Measurements from ENCODE around the gene VILL. TPM values are rescaled to one million over a fixed set of nuclear protein-coding genes. Genes with fewer than 3 reads are reported as not detected.

The VILL gene
- total RNA-seq, 2 experiments from 2014 or later, result 13.2 to 13.6 TPM

- POLR2A ChIA-PET, result interaction anchor here (0.7 kb wide), 1 partner anchor 45 kb away, joined by 3 read pairs; the partner anchor contains the start of gene DLEC1
- CTCF ChIA-PET, result interaction anchor here (0.5 to 0.9 kb wide), 3 partner anchors 10 to 1093 kb away, joined by 4 to 7 read pairs (median 4); no protein-coding TSS in a partner anchor
Measured at GRCh38 chr3:37993820-37994638, 3.4 kb downstream of the VILL start.

- ChIA-PET POLR2A (interaction anchor here (0.7 kb wide), 1 partner anchor 45 kb away, joined by 3 read pairs; the partner anchor contains the start of gene DLEC1), CTCF (interaction anchor here (0.5 to 0.9 kb wide), 3 partner anchors 9 to 1094 kb away, joined by 4 to 7 read pairs (median 4); no protein-coding TSS in a partner anchor)
Measured at GRCh38 chr3:37994639-37994972, 4.0 kb downstream of the VILL start.

- CTCF ChIA-PET, result interaction anchor here (0.7 to 1.9 kb wide), 9 partner anchors 10 to 142 kb away, joined by 3 to 7 read pairs (median 3); partner anchors contain the start of genes ACAA1, DLEC1 and PLCD1
- POLR2A ChIA-PET, result no interaction called here
Measured at GRCh38 chr3:37995652-37996641, 5.4 kb downstream of the VILL start.

GRCh38 chr3:37996785-37997301 is 6.3 kb downstream of the VILL start:
- ChIA-PET POLR2A (no interaction called here), CTCF (interaction anchor here (0.5 to 1.9 kb wide), 12 partner anchors 8 to 151 kb away, joined by 3 to 11 read pairs (median 3); partner anchors contain the start of genes ACAA1, DLEC1 and PLCD1)

GRCh38 chr3:37997342-37997741 is 6.8 kb downstream of the VILL start:
- ChIA-PET CTCF (interaction anchor here (0.5 to 1.9 kb wide), 11 partner anchors 8 to 151 kb away, joined by 3 to 11 read pairs (median 3); partner anchors contain the start of genes ACAA1 and DLEC1), POLR2A (no interaction called here)

- POLR2A ChIA-PET, result no interaction called here
- CTCF ChIA-PET, result interaction anchor here (0.8 to 1.9 kb wide), 3 partner anchors 7 to 35 kb away, joined by 3 to 7 read pairs (median 5); no protein-coding TSS in a partner anchor
Measured at GRCh38 chr3:37997791-37998370, 7.3 kb downstream of the VILL start.

GRCh38 chr3:37999836-38000235 is 9.2 kb downstream of the VILL start:
- POLR2A ChIA-PET, result no interaction called here

GRCh38 chr3:38000242-38000916 is 9.8 kb downstream of the VILL start:
- CTCF ChIA-PET, result interaction anchor here (0.6 to 1.0 kb wide), 2 partner anchors 23 to 26 kb away, joined by 3 read pairs; no protein-coding TSS in a partner anchor
- POLR2A ChIA-PET, result no interaction called here

More at GRCh38 chr3:37999836-38000235, 9.2 kb downstream of the VILL start:
- CTCF ChIA-PET, result no interaction called here

- CTCF ChIA-PET, result interaction anchor here (0.6 to 1.9 kb wide), 3 partner anchors 15 to 27 kb away, joined by 3 to 6 read pairs (median 3); no protein-coding TSS in a partner anchor
- POLR2A ChIA-PET, result no interaction called here
Measured at GRCh38 chr3:38000965-38001455, 10.4 kb downstream of the VILL start.

- POLR2A ChIA-PET, result no interaction called here
- CTCF ChIA-PET, result interaction anchor here (0.6 to 1.9 kb wide), 3 partner anchors 15 to 27 kb away, joined by 3 to 6 read pairs (median 3); no protein-coding TSS in a partner anchor
Measured at GRCh38 chr3:38001456-38002081, 11.0 kb downstream of the VILL start.

GRCh38 chr3:38002291-38002876 is 11.8 kb downstream of the VILL start:
- POLR2A ChIA-PET, result no interaction called here
- CTCF ChIA-PET, result interaction anchor here (0.9 to 1.9 kb wide), 2 partner anchors 16 to 134 kb away, joined by 3 to 6 read pairs; no protein-coding TSS in a partner anchor

GRCh38 chr3:38002940-38003339 is 12.4 kb downstream of the VILL start:
- POLR2A ChIA-PET, result no interaction called here
- CTCF ChIA-PET, result interaction anchor here (0.9 to 1.4 kb wide), 3 partner anchors 10 to 134 kb away, joined by 3 to 5 read pairs (median 3); no protein-coding TSS in a partner anchor

- ChIA-PET CTCF (interaction anchor here (0.7 to 1.4 kb wide), 11 partner anchors 9 to 104 kb away, joined by 3 to 5 read pairs (median 3); partner anchors contain the start of gene PLCD1), POLR2A (no interaction called here)
Measured at GRCh38 chr3:38003371-38003816, 12.8 kb downstream of the VILL start.

GRCh38 chr3:38003817-38004414 is 13.3 kb downstream of the VILL start:
- ChIA-PET CTCF (interaction anchor here (0.7 to 1.4 kb wide), 11 partner anchors 9 to 104 kb away, joined by 3 to 5 read pairs (median 3); partner anchors contain the start of gene PLCD1), POLR2A (no interaction called here)

- CTCF ChIA-PET, result interaction anchor here (0.8 to 1.4 kb wide), 5 partner anchors 7 to 105 kb away, joined by 3 to 6 read pairs (median 3); no protein-coding TSS in a partner anchor
- POLR2A ChIA-PET, result no interaction called here
Measured at GRCh38 chr3:38004415-38005075, 14.0 kb downstream of the VILL start.

All from activated CD8-positive, alpha-beta memory T cell treated with anti-CD3 and anti-CD28 coated beads for 36 hours (primary cell).